ENCODE results near the gene TMEM94.

GRCh38 chr17:75496005-75496404 is 39.6 kb downstream of the TMEM94 start:
- TF ChIP-seq CTCF (IDR thresholded peaks at IDR 0.05): no peak
- TF ChIP-seq POLR2AphosphoS5 (IDR thresholded peaks at IDR 0.05; ENCODE audit: low read depth, low read length): no peak
- TF ChIP-seq REST (IDR thresholded peaks at IDR 0.05; ENCODE audit: insufficient read depth in 1 of 2, low read depth in 2 of 2, low read length in 1 of 2): no peak
- TF ChIP-seq SIN3A (IDR thresholded peaks at IDR 0.05; ENCODE audit: borderline replicate concordance, insufficient read depth, low read depth, low read length): no peak
- no peak for TF ChIP-seq TCF7L2 (IDR thresholded peaks at IDR 0.05; ENCODE audit: low read depth, low read length)
